ENCODE data around the gene TEX13A.

- TF ChIP-seq, protein P1, sequence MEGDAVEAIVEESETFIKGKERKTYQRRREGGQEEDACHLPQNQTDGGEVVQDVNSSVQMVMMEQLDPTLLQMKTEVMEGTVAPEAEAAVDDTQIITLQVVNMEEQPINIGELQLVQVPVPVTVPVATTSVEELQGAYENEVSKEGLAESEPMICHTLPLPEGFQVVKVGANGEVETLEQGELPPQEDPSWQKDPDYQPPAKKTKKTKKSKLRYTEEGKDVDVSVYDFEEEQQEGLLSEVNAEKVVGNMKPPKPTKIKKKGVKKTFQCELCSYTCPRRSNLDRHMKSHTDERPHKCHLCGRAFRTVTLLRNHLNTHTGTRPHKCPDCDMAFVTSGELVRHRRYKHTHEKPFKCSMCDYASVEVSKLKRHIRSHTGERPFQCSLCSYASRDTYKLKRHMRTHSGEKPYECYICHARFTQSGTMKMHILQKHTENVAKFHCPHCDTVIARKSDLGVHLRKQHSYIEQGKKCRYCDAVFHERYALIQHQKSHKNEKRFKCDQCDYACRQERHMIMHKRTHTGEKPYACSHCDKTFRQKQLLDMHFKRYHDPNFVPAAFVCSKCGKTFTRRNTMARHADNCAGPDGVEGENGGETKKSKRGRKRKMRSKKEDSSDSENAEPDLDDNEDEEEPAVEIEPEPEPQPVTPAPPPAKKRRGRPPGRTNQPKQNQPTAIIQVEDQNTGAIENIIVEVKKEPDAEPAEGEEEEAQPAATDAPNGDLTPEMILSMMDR (IDR thresholded peaks at IDR 0.05) = peak; percentile 28 to 58 (median 49)
- TF ChIP-seq POLR2A (IDR thresholded peaks at IDR 0.05) = no peak
These were observed 28.6 kb downstream of the TEX13A start for GRCh38 chrX:105191878-105192277.

All from right lobe of liver (tissue), 4 donors.